HG03039 (cell line): ENCODE measurements around the gene USP51.
"Not testable (repeated sequence)": the region's sequence is repeated elsewhere in the genome, so short reads cannot be mapped to it uniquely, and the experiment has no call there.

Experiments
- ATAC-seq: cut with Tn5 transposase; IDR thresholded peaks from one replicate; pipeline ENCODE4 v1.9.1; 2021; ENCODE audit warnings: mild to moderate bottlenecking, moderate library complexity; ENCODE audit not compliant: unreplicated experiment

Gene USP51

DNA sequence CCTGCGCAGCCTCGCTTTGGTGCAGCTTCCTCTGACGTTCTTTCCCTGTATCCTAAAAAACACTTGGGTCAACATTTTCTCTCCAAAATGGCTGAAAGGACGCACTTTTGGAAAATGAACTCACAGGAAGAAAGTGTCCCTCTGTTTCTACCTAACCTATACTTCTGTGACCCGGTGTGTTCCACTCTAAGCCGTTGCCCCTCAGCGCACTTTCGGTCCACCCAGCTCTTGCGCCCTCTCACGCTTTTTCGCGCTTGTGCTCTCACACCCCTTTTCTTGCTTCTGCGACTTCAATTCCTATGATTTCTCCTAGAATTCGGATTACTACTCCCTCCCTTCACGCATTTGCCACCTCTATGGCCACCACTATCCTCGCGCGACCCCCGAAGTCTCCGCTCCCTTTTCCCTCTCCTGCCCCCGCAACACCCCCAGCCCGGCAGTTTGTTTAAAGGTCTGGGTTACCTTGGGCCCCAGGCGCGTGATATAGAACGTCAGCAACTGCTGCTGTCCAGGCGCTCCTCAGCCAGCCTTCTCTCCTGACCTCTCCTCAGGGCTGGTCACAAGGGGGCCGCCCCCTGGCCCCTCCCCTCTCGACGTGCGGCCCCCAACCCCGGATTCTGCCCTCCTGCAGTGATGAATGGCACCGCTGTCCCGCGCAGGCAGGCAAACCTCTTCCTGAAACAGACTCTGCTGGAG is at the start of gene USP51:
Gene USP51, minus strand, starts transcription at position 535 of the 696 bp plus-strand sequence. CDS start 909 bp downstream, outside the sequence.
- peak; percentile 25 for ATAC-seq

DNA sequence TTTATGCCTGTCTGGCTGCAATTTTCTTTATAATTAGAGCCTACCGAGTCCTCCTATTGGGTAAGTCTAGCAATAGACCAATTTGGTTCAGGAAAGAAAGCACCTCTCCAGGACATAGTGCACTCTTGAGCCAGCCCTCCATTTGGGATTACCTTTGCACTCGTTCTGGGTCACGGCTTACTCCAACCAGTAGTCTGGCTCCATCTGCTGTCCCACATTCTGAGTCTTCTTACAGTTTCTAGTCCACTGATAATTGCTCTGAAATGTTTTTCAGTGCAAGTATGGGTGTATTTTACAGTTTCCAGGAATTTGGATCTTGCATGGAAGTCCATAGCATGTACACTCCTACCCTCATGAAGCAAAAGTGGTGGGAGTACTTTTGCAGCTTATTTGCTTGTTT is 34.8 kb upstream of the USP51 start:
- ATAC-seq = no peak

DNA sequence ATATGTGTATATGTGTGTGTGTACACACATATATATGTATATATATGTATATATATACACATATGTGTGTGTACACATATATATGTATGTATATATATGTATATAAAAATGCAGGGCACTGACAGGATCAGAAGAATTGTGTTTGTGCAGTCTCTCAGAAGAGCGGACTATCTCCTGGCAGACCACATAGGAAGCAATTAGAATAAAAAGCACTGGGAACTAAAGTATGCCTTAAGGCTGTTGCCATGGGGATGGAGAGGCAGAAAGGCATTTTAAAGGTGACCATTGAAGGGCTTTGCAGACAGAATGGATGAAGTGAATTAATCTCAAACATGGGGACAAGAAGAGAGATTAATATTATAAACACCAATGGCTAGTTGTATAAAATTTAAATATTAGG is 33.7 kb upstream of the USP51 start:
- no peak for ATAC-seq

DNA sequence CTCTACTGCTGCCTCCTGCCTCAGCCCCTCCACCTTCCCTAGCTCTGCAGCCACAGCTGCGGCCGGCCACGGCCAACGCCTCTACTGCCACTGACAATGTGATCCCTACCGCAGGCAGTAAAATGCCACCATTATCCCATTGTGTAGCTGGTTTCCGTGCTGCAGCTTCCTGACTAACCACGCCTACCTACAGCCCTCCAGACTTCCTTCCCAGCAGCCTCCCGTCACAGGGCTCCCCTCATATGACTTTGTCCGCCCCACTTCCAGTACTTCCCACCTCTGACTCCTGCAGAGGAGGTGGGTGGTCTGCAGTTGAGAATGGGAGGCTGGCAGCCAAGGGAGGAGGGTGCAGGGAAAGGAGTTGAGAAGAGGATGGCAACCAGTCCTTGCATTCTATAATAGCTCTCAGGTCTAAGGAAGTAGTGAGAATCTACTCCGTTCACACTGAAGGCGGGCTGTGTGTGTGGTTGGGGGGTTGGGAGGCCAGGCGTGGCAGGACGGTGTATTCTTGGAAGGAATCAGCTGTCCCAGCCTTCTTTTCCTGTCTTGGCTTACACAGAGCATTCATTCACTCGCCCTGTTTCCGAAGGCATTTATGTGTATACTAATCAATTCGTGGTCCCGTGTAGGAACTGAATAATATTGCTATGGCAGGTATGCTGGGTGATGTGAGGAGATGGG is 33.1 kb upstream of the USP51 start:
- ATAC-seq = no peak

DNA sequence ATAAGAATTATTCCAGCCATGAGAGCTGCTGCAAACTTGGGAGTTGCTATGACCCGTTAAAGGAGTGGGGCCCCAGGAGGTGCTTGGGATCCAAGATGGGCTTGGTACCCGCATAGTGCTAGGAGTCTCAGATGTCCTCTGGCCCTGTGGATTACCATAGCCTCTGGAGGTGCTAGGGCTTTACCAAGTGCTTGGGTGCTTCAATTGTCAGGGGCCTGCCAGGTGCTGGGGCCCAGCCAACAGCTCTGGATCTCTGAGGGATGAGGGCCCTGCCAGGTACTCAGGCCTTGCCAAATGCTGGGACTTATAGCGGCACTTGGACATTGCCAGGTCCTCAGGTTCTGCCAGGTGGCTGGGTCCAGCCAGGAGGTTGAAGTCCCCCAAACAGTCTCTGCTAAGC is 32.0 kb upstream of the USP51 start:
- no peak for ATAC-seq

DNA sequence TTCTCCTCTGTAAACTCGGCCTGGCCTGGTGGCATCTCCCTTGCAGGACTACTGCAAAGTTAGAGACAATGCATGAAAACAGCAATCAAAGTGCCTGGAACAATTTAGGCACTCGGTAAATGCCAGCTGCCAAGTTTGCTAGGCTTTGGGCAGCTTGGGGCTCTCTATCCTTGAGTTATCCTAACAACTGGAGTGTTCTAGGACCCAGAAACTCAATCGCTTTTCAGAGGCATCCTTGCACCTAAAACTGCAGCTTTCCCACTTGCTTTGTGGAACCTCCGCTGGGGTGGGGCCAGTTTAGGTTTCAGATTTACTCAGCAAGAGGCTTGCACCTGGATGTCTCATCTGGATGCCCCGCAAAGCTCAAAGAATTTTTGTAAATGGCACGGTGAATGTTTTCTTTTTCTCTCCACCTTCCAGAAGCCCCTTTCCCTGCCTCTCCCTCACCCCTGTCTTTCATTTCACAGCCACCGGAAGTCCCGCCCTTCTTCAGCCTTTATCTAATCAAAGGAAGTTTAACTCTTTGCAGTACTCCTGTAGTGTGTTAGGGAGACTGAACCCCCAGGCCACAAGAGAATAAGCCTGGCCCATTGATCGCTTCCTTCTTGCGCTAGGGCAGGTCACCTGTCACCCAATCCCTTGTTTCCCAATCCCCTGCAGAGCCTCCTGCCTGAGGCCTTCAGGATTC is 27.3 kb upstream of the USP51 start:
- not testable (repeated sequence) for ATAC-seq

DNA sequence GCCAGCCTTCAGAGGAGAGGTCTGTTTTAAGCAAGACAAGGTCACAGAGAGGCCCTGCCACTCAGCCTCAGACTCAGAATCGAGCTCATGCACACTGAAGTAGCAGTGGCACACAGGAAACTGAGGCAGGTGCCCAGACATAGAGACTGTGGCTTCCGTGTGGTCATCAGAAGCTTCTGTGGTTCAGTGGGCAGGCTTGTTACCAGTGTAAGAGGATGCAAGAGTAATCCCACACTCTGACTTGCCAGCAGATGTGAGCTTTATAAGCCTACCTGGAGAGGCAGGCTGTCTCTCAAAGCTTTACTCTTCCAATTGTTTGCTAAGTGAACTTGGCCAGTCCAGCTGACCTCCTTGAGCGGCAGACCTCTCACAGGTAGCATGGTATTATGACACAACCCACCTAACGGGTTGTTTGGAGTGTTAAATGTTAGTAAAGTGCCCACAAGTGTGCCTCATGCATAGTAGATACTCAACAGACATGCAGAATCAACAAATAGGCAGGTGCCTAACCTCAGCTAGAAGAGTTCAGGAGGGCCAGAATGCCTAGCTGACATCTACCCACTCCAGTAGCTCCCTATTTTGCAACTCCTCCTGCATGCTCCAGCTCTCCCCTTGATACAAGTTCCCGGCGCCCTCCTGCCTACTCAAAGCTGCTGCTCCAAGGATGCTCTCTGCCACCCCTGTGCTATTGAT is 23.5 kb upstream of the USP51 start:
- ATAC-seq = not testable (repeated sequence)

DNA sequence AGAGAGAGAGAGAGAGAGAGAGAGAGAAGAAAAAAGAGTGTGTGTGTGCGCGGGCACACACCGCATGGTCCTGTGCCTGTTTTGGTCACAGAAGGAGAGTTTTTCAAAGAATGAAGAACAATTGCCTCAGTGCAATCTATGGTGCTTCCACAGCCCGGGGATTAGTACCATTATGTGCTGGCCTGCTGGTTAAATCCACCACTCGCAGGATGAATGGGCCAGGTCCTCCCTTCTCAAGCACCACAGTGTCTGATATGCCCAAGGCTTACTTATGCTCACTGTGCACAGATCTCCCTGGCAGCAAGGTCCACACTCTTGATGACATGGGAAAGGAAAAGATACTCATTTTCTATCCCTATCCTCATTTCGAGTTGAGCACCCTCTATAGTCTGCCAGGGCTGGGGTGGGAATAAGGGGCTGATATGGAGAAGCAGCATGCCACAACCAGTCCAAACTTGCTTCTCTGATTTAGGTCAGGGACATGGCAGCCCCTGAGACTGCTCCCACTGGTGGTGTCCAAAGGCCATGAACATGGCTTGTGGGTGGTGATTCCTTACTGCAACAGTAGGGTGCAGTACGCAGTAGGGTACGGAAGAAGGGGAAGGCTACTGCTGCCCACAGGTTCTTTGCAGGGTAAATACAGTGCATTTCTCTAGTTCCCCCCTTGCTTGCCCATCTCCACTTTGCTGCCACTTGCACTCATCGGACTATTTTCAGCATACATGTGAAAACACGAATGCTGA is 18.9 kb upstream of the USP51 start:
- ATAC-seq = not testable (repeated sequence)

DNA sequence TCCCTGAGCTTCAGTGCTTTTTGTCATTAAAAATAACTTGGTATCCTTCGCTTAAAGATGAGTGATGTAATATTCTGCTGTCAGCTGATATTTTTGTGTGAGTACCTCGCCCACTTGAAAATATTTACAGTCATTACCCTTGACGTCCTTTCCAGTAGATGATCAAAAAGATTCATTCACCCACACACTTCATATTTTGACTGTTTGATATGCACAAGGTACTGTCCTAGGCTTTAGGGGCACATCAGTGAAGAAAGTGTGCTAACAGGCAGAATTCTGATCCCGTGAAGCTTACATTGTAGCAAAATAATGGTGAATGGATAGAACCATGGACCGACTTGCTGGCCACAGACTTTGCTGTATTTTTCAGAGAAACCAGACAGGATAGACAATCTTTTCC is 18.1 kb upstream of the USP51 start:
- ATAC-seq = not testable (repeated sequence)

DNA sequence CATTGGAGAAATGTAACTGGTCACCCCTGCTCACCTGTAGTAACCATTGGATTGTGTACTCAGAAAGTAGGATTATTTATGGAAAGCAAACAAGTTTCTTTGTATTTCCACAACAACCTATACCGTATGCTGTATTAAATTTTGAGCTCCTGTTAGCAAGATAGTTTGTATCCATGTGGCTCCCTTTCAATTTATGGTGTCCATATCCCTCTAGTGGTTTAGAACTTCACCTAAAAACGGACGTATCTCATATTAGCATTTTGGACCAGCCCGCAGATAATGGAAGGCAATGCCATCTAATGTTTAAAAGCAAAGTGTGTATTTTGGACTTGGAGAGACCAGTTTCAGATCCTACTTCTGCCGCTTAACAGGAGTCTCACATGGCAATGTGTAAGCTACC is 17.4 kb upstream of the USP51 start:
- ATAC-seq = not testable (repeated sequence)

DNA sequence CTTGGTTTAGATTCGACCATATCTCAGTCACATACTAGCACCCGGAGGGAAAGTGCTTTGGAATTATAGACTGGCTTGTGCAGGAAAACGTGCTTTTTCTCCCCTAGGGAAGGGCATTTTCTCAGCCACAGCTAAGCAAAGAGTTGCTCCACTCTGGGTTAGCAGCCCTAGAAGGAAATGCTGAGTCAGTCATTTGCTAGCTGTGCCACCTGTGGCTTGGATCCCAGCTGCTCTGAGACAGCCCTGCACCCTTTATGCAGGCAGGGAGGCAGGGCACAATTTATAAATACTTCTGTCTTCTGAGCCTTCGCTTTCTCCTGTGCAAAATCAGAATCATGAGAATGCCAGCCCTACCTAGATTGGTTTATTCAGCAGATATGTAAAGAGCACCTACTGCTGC is 1.3 kb upstream of the USP51 start:
- ATAC-seq = no peak

DNA sequence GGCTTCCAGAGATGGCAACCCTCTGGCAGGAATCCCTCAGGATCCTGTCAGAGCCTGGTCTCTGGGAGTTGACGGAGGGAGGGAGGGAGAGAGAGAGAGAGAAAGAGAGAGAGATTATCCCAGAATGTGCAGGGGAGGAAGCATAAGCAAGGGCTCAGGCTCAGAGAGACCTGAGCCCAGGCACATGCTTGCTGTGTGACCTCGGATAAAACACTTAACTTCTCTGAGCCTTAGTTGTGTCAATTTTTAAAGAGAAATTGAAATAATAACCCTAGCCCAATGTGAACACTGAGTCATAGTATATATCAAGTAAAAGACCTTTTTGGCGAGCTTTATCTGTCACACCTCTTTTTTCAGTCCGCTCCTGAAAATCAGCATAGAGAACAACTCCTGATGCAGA is 473 bp upstream of the USP51 start:
- ATAC-seq = no peak

DNA sequence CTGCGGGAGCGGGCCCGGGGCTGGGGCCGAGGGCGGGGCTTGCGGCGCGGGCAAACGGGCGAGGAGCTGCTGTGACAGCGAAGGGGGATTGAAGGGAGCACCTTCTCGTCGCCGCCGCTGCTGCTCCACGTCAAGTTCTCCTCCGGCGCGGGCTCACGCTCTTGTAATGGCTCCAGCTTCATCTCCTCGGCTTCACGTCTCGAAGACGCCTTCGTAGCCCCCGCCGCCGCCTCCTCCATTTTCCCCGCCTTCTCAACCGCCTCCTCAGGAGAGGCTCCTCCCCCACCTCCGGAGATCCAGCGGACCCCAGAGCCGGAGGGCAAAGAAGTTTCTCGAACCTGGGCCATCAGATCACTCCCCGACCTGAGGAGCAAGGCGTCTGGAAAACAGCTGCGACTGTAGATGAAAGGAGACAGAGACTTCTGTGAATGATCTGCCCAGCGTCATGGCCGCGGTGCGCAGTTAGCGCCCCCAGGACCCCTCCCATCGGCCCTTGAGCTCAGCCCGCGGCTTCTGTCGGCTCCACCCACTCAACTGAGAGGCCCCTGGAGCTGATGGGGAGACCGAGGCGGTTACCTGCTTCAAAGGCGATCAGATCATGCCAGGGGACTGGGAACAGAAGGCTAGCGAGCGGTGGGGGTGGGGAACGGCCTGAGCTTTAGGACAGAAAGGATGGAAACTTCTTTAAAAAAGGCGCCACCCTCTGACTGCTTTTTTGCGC is 895 bp downstream of the USP51 start:
- peak; percentile 57 for ATAC-seq

DNA sequence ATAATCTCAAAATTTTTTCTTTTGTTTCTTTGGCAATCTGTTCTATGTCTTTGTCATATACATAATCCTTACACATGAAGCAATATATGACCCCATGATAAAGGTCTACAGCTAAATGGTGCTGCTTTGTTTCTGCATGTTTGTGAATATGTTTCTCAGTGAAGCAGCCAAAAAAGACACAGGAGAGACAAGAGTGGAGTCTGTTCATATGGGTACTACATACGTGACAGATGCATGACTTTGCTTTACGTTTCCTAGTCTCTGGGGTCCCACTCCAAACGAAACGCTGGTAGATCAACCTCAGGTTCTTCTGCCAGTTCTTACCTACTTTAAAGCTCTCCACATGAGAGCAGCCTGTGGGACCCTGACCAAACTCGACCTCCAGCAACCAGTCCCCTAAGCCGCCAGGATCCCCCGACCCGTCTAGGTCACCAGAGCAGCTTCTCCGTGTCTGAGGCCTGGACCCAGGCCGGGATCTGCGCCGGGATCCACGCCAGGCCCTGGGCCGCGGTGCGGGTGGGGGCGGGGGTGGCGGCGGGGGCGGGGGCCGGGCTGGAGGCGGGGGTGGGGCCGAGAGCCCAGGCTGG is 1.5 kb downstream of the USP51 start:
- ATAC-seq = peak; percentile 11

DNA sequence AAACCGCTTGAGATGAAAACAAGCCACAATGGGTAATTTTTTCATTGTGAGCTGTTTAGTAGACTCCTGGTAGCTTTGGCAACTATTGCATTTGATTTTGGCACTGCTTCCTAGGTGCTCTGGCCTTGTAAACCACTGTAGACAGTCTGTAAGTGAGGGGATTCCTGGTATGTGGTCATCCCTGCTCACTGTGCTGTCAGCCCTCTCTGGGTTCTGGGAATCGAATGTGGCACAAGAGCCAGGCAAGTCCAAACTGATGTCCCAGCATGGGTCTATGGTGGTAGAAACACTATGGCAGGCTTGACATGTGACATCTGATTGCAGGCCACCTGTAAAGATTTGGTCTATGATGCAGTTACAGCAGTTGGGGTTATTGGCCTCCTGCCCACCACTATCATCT is 2.5 kb downstream of the USP51 start:
- ATAC-seq = no peak

DNA sequence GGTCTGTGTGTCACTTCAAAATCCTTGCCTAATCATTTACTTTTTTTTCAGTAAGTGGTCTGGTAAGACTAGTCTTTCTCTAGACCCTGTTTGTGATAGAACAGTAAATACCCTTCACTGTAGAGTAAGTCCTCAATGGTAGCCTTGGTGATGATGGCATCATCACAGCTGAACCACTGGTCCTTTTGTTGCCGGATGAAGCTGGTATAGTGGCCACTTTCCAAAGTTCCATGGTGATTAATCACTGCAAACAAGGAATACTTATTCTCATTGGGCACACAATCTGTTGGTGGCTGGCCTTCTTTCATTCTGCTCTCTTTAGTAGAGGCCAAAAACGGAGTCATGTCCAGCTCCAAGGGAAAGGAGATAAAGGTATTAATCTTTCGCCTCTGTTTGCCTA is 2.9 kb downstream of the USP51 start:
- ATAC-seq = no peak

DNA sequence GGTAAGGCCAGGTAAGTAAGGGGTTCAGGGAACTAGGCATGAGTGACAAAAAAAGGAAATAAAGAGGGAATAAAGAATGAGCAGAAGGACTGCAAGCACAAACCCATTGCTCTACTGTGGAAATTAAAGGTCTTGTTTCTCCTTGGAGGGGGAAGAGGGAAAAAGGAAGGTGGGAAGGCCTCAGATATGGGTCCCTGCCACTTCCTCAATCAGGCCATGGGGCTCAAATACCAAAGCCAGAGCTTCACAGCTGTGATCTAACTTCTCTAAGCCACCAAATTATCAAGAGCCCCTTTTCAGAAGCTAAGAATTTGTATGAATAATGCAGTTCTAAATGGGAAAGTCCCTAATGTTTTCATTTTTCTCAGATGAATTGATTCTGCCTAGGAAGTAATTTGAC is 4.7 kb downstream of the USP51 start:
- no peak for ATAC-seq

DNA sequence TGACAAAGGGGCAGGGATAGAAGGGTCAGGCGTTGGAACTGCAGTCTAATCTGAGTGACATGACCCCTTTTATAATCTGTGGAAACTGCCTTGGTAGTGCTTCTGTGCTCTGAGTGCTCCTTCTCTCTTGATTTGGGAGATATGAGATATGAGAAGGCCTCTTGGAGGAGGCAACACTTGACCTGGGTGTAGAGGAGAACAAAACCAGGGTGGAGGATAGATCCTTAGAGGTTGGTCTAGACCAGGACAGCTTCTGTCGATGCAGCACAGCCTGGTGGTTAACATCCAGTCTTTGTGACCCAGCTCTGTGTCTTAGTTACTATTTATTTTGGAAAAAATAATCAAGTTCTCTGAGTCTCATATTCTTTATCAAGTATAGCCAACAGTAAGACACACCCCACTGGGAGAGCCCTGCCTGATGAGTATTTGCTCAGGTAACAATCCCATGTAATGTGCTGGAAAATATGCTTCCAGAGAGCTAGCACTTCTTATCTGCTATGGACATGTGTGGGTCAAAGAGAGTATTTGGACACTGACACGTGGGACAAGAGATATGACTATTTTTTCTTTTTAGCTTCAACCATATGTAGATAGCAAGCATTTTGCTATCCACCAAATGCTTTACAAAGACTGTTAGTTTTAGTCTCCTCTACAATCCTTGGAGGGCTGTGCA is 9.1 kb downstream of the USP51 start:
- ATAC-seq = no peak

DNA sequence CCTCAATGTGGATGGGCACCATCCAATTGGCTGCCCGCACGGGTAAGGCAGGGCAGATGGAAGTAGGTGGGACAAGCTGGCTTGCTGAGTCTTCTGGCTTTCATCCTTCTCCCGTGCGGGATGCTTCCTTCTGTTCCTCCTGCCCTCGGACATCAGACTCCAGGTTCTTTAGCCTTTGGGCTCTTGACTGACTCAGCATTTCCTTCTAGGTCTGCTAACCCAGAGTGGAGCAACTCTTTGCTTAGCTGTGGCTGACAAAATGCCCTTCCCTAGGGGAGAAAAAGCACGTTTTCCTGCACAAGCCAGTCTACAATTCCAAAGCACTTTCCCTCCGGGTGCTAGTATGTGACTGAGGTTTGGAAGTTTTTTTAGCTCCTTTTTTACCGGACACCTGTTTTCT is 9.7 kb downstream of the USP51 start:
- ATAC-seq = not testable (repeated sequence)
